ENCODE results near the gene DIO1. TPM values are rescaled to one million over a fixed set of nuclear protein-coding genes. Genes with fewer than 3 reads are reported as not detected.

Gene DIO1
- total RNA-seq, 4 donors from 2014 or later, result not detected

DNA sequence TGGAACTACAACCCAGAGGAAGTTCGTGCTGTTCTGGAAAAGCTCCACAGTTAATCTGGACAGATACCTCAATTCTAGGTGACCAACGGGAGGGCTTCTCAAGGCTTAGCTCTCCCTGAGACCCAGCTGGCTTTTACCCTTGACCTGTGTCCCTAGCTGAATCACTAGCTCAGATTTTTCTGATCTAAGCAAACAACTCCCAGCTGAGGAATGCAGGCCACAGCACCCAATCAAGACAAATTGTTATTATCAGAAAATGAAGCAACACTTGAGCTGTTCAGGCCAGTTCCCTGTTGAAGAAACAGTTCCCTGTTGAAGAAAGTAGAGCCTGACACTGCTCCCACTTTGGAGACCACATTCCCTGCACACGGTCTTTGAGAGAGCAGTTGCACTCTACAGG is 16.0 kb downstream of the DIO1 start:
- H3K9me3 ChIP-seq, result no peaks in the 10 kb centered on the region
- TF ChIP-seq, protein P1, sequence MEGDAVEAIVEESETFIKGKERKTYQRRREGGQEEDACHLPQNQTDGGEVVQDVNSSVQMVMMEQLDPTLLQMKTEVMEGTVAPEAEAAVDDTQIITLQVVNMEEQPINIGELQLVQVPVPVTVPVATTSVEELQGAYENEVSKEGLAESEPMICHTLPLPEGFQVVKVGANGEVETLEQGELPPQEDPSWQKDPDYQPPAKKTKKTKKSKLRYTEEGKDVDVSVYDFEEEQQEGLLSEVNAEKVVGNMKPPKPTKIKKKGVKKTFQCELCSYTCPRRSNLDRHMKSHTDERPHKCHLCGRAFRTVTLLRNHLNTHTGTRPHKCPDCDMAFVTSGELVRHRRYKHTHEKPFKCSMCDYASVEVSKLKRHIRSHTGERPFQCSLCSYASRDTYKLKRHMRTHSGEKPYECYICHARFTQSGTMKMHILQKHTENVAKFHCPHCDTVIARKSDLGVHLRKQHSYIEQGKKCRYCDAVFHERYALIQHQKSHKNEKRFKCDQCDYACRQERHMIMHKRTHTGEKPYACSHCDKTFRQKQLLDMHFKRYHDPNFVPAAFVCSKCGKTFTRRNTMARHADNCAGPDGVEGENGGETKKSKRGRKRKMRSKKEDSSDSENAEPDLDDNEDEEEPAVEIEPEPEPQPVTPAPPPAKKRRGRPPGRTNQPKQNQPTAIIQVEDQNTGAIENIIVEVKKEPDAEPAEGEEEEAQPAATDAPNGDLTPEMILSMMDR (IDR thresholded peaks at IDR 0.05), result no peak
- TF ChIP-seq POLR2A (IDR thresholded peaks at IDR 0.05), result no peak
- no peak for TF ChIP-seq EP300 (IDR thresholded peaks at IDR 0.05)
- TF ChIP-seq POLR2AphosphoS5 (IDR thresholded peaks at IDR 0.05), result no peak
- H3K27ac ChIP-seq, result no peak overlapping the region
- no peaks in the 10 kb centered on the region for H3K27me3 ChIP-seq
- DNase-seq (ENCODE audit: low spot score in 2 of 2), result no peak
- no peak overlapping the region for H3K4me3 ChIP-seq
- WGBS, result 85% methylated on average over 3 of the region's 3 CpGs
- H3K4me1 ChIP-seq, result no peaks in the 10 kb centered on the region
- peaks cover 15% of the 10 kb centered on the region for H3K36me3 ChIP-seq

DNA sequence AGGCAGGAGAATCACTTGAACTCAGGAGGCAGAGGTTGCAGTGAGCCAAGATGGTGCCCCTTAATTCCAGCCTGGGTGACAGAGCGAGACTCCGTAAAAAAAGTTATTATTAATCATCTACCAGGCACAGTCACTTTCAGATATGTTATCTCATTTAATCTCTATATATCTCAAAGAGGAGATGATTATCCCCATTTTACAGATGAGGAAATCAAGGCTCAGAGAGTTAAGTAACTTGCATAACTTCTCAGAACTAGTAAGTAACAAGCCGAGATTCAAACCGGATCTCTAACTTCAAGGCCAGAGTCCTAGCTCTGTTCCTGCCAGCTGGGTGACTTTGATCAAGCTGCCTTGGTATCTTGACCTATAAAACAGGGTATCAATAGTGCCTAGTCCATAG is 17.5 kb downstream of the DIO1 start:
- Histone ChIP-seq H3K27me3 (no peaks in the 10 kb centered on the region), H3K27ac (no peak overlapping the region), H3K4me1 (no peaks in the 10 kb centered on the region), H3K9me3 (no peaks in the 10 kb centered on the region), H3K4me3 (no peak overlapping the region), H3K36me3 (peaks cover 22% of the 10 kb centered on the region)
- WGBS, result 95% methylated on average over 4 of the region's 4 CpGs
- TF ChIP-seq POLR2AphosphoS5 (IDR thresholded peaks at IDR 0.05) (no peak), EP300 (IDR thresholded peaks at IDR 0.05) (no peak)
- TF ChIP-seq, protein P1 (IDR thresholded peaks at IDR 0.05), result no peak
- no peak for DNase-seq (ENCODE audit: low spot score in 2 of 2)

DNA sequence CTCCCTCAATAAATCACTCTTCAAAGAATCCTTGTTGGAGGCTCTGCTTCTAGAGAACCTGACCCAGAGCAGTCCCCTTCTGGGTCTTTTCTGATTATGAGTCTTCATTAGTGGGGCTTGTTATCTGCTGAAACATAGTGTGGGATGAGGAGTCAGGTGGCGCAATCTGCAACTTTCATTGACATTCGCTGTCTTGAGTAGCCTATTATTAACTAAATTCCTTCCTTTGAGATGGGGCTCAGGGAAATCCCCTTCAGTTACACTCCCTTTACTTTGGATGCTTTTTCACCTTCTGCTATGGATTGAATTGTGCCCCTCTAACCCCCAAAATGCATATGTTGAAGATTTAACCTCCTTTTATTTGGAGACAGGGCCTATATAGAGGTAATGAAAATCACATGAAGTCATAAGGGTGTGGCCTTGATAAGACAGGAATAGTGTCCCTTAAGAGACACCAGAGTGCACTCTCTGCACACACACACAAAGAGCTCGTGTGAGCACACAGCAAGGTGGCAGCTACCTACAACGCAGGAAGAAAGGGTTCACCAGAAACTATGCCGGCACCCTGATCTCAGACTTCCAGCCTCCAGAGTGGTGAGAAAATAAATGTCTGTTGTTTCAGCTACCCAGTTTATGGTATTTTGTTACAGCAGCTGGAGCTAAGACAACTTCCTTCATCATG is 19.5 kb downstream of the DIO1 start:
- 82% methylated on average over 5 of the region's 5 CpGs for WGBS
- H3K27ac ChIP-seq, result no peak overlapping the region
- no peaks in the 10 kb centered on the region for H3K9me3 ChIP-seq
- DNase-seq (ENCODE audit: low spot score in 2 of 2), result no peak
- no peaks in the 10 kb centered on the region for H3K4me1 ChIP-seq
- TF ChIP-seq POLR2AphosphoS5 (IDR thresholded peaks at IDR 0.05) (no peak), EP300 (IDR thresholded peaks at IDR 0.05) (no peak)
- TF ChIP-seq, protein P1 (IDR thresholded peaks at IDR 0.05), result no peak
- H3K4me3 ChIP-seq, result no peak overlapping the region
- no peaks in the 10 kb centered on the region for H3K27me3 ChIP-seq
- peaks cover 22% of the 10 kb centered on the region for H3K36me3 ChIP-seq

DNA sequence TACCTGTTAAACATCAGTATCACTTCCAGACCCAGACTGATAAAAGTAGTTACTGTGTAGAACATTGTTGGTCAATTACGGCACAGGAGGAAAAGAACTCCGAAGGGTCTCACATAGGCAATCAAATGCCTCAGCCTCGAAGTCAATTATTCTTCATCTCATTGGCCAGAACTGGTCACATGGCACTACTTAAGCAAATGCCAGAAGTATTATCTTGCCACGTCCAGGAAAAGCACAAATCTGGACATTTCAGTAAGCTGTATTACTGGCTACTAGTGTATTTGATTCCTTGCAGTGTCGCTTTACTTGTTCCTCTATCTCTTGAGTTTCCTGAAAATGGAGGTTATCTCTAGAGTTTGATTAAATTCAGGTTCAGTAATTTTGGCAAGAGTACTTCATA is 24.4 kb downstream of the DIO1 start:
- H3K36me3 ChIP-seq, result peaks cover 35% of the 10 kb centered on the region
- H3K4me3 ChIP-seq, result no peak overlapping the region
- H3K27me3 ChIP-seq, result no peaks in the 10 kb centered on the region
- H3K4me1 ChIP-seq, result no peaks in the 10 kb centered on the region
- H3K9me3 ChIP-seq, result no peaks in the 10 kb centered on the region
- no peak for TF ChIP-seq POLR2A (IDR thresholded peaks at IDR 0.05)
- TF ChIP-seq, protein P1 (IDR thresholded peaks at IDR 0.05), result no peak
- no peak for TF ChIP-seq EP300 (IDR thresholded peaks at IDR 0.05)
- TF ChIP-seq POLR2AphosphoS5 (IDR thresholded peaks at IDR 0.05), result no peak
- H3K27ac ChIP-seq, result no peak overlapping the region
- no peak for DNase-seq (ENCODE audit: low spot score in 2 of 2)
- WGBS, result 90% methylated on average over 5 of the region's 5 CpGs

DNA sequence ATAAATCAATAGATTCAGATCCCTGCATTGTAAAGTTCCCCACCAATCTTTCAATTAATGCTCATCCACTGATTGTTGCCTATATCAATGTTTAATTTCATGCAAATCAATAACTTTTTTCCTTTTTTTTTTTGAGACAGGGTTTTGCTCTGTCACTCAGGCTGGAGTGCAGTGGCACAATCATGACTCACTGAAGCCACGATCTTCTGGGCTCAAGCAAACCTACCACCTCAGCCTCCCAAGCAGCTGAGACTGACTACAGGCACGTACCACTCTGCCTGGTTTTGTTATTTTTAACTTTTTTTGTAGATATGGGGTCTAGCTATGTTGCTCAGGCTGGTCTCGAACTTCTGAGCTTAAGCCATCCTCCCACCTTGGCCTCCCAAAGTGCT is 25.7 kb downstream of the DIO1 start:
- Histone ChIP-seq H3K36me3 (peaks cover 44% of the 10 kb centered on the region), H3K4me1 (no peaks in the 10 kb centered on the region), H3K9me3 (no peaks in the 10 kb centered on the region), H3K27ac (no peak overlapping the region), H3K4me3 (no peak overlapping the region), H3K27me3 (no peaks in the 10 kb centered on the region)
- WGBS, result 82% methylated on average over 3 of the region's 3 CpGs
- TF ChIP-seq EP300 (IDR thresholded peaks at IDR 0.05) (no peak), POLR2AphosphoS5 (IDR thresholded peaks at IDR 0.05) (no peak), POLR2A (IDR thresholded peaks at IDR 0.05) (no peak)
- TF ChIP-seq, protein P1 (IDR thresholded peaks at IDR 0.05), result no peak
- no peak for DNase-seq (ENCODE audit: low spot score in 2 of 2)

Data from suprapubic skin (tissue), 4 donors.